ENCODE results near the gene PDZRN3. TPM values are rescaled to one million over a fixed set of nuclear protein-coding genes. Genes with fewer than 3 reads are reported as not detected.

PDZRN3 gene
- total and polyA plus RNA-seq, 8 donors = 20.0 to 88.6 (median 62.3) TPM

- Histone ChIP-seq H3K27ac (no peak overlapping the region), H3K36me3 (no peaks in the 10 kb centered on the region)
- no peak for ATAC-seq
These were observed 217.2 kb downstream of the PDZRN3 start for GRCh38 chr3:73407577-73407976.

GRCh38 chr3:73405853-73406252, 218.9 kb downstream of the PDZRN3 start:
- peak in 1 of 4 donors; percentile 58 for DNase-seq
- H3K36me3 ChIP-seq = no peaks in the 10 kb centered on the region
- no peaks in the 10 kb centered on the region for H3K9me3 ChIP-seq
- no peak for TF ChIP-seq CTCF (IDR thresholded peaks at IDR 0.05)
- ATAC-seq = no peak
- H3K27ac ChIP-seq = peak overlapping the region in 1 of 2 donors; percentile 44
- no peak overlapping the region for H3K4me3 ChIP-seq
- intact Hi-C loops (cut with DNase I) = no loop called here
- no peaks in the 10 kb centered on the region for H3K27me3 ChIP-seq
- no peaks in the 10 kb centered on the region for H3K4me1 ChIP-seq

More at GRCh38 chr3:73407577-73407976, 217.2 kb downstream of the PDZRN3 start:
- Histone ChIP-seq H3K9me3 (no peaks in the 10 kb centered on the region), H3K27me3 (no peaks in the 10 kb centered on the region), H3K4me1 (no peaks in the 10 kb centered on the region), H3K4me3 (no peak overlapping the region)
- no peak for DNase-seq
- intact Hi-C loops (cut with DNase I) = no loop called here
- TF ChIP-seq CTCF (IDR thresholded peaks at IDR 0.05) = no peak

- H3K4me3 ChIP-seq = no peak overlapping the region
- no peak overlapping the region for H3K27ac ChIP-seq
- no peaks in the 10 kb centered on the region for H3K36me3 ChIP-seq
- H3K27me3 ChIP-seq = no peaks in the 10 kb centered on the region
- no peak for ATAC-seq
- no peak for TF ChIP-seq CTCF (IDR thresholded peaks at IDR 0.05)
- intact Hi-C loops (cut with DNase I) = no loop called here
- H3K9me3 ChIP-seq = no peaks in the 10 kb centered on the region
- DNase-seq = no peak
- no peaks in the 10 kb centered on the region for H3K4me1 ChIP-seq
These were observed 219.7 kb downstream of the PDZRN3 start for GRCh38 chr3:73405000-73405399.

- H3K4me1 ChIP-seq = no peaks in the 10 kb centered on the region
- ATAC-seq (no peak), DNase-seq (no peak)
- H3K4me3 ChIP-seq = no peak overlapping the region
- no peaks in the 10 kb centered on the region for H3K9me3 ChIP-seq
- no peak overlapping the region for H3K27ac ChIP-seq
- no peaks in the 10 kb centered on the region for H3K27me3 ChIP-seq
- H3K36me3 ChIP-seq = no peaks in the 10 kb centered on the region
- intact Hi-C loops (cut with DNase I) = no loop called here
- no peak for TF ChIP-seq CTCF (IDR thresholded peaks at IDR 0.05)
These were observed 220.3 kb downstream of the PDZRN3 start for GRCh38 chr3:73404435-73404834.

- no peak for ATAC-seq
- DNase-seq = peak in 2 of 4 donors; percentile 72 to 77
- Histone ChIP-seq H3K27ac (no peak overlapping the region), H3K9me3 (no peaks in the 10 kb centered on the region), H3K4me1 (no peaks in the 10 kb centered on the region), H3K4me3 (no peak overlapping the region), H3K27me3 (no peaks in the 10 kb centered on the region), H3K36me3 (no peaks in the 10 kb centered on the region)
- intact Hi-C loops (cut with DNase I) = no loop called here
- TF ChIP-seq CTCF (IDR thresholded peaks at IDR 0.05) = no peak
These were observed 221.3 kb downstream of the PDZRN3 start for GRCh38 chr3:73403444-73403843.

All from left lung (tissue), 10 donors.